ENCODE measurements around the gene RPF1.

GRCh38 chr1:84436876-84437655 is 42.0 kb upstream of the RPF1 start:
- TF ChIP-seq CTCF (IDR thresholded peaks at IDR 0.05 in 4 of 5, conservative IDR thresholded peaks at IDR 0.05 in 1 of 5) (no peak), POLR2A (IDR thresholded peaks at IDR 0.05) (no peak)
